ENCODE data around the gene GRAMD2A.
"Not testable (repeated sequence)": the region's sequence is repeated elsewhere in the genome, so short reads cannot be mapped to it uniquely, and the experiment has no call there.

GRAMD2A gene

DNA sequence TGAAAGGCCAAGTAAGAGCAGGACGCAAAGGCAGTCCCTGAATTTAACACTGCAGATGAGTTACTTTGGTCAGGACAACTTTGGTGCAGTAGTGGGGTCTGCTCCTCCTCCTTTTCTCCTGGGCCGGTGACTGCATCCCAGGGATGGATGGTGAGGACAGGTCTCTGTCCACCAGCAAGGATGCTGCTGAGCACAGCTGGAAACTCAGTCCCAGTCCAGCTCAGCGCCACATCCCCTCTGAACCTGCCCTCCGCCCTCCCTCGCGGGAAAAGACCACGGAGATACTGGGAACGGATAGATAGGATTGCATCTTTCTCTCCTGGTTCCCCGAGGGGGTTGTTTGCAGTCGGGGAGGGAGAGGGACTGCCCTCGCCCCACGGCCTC lies 13.8 kb downstream of the GRAMD2A start:
- no peak for DNase-seq

DNA sequence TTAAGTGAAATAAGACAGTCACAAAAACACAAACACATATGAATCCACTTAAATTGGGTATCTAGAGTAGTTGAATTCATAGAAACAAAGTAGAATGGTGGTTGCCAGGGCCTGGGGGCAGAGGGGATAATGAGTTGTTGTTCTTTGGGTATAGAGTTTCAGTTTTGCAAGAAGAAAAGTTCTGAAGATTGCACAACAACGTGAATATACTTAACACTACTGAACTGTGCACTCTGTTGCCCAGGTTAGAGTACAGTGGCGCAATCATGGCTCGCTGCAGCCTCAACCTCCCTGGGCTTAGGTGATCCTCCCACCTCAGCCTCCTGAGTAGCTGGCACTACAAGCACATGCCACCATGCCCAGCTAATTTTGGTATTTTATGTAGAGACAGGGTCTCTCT lies 14.9 kb downstream of the GRAMD2A start:
- DNase-seq = no peak

DNA sequence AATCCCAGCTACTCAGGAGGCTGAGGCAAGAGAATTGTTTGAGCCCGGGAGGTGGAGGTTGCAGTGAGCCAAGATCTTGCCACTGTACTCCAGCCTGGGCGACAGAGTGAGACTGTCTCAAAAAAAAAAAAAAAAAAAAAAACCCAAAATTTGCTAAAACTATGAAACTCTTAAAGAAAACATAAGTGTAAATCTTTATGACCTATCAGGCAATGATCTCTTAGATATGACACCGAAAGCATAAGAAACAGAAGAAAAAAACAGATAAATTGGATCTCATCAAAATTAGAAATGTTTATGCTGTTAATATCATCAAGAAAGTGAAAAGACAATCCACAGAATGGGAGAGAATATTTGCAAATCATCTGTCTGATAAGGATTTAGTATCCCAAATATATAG lies 15.3 kb downstream of the GRAMD2A start:
- no peak for DNase-seq

DNA sequence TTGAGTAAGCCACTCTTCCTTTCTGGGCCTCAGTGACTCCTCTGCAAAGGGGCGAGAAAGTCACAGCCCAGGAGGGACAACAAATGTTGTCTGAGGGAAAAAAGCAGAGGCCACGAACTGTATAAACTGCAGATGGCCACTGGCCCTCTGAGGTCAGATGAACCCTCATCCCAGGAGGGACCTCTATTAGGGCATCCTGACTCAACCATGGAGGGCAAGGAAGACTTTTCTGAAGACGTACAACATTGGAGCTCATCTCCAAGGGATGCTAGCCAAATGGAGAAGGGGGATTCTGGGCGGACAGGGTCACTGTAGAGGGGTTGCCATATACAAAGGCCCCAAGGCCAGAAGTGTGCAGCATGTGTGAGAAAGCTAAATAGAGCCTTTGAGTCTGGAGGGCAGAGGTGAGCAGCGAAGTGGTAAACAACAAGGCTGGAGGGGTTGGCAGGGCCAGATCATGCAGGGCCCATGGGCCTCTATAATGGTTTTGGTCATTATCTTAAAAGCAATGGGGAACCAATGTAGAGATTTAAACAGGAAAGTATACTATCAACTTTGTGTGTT lies 16.7 kb downstream of the GRAMD2A start:
- DNase-seq = no peak

DNA sequence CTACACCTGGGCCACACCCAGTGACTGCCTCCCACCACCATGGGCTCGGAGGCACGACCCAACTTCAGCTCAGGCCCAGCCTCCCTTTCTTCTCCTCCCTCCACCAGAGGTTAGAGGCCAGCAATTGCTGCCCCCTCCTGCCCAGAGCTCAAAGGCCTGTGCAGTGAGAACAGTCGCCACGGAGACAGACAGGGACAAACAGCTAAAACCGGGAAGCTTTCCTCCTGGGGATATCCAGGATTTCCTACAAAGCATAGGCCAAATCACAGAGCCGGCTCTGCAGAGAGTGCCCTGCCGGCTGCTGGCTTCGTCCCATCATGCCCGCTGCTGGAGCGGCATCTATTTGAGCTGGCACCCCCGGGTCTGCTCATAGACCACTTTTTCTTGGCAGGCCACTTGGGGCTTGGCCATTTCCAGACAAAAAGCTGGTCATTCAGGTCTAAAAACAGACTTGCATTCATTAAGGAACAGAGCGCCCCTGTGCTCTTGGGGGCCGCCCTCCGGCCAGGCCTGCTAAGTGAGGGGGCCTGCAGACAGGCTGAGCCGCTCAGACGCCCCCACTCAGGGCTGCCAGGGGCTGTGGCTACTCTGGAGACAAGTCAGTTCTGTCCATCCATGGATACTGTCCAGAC lies 17.5 kb downstream of the GRAMD2A start:
- no peak for DNase-seq

DNA sequence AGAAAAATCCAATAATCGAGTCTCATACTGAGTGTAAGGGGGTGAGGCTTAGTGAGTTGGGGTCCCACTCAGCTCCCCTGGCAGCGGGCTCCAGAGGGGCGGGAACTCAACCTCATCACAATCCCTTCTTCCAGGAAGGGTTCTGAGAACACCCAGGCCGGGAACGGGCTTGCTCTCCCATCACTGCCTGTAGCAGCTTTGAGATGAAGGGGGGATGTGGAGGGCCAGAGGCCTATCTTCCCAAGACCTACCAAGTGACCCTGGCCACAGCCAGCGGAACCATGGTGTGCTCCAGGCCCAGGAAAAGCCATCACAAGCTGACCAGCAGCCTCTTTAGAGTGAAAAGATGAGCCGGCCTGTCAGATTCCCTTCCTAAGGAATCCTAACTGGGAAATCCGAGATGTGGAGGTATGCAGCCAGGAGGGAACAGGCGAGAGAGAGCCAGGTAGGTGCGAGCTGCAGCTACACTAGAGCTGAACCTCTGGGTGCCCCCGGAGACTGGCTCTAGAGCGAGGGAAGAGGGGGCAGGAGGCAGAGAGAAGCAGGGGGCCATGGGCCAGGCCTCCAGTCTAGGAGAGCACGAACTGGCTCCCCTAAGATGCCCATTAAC lies 18.5 kb downstream of the GRAMD2A start:
- no peak for DNase-seq

DNA sequence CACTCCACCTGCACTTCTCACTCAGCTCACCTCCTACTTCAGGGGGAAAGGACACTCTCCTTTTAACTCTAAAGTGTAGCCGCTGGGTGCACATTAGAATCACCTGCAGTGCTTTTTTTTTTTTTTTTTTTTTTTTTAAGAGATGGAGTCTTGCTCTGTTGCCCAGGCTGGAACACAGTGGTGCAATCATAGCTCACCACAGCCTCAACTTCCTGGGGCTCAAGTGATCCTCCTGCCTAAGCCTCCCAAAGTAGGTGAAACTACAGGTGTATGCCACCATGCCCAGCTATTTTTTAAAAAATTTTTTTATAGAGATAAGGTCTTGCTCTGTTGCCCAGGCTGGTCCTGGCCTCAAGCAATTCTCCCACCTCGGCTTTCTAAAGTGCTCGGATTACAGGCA lies 20.8 kb downstream of the GRAMD2A start:
- no peak for DNase-seq

DNA sequence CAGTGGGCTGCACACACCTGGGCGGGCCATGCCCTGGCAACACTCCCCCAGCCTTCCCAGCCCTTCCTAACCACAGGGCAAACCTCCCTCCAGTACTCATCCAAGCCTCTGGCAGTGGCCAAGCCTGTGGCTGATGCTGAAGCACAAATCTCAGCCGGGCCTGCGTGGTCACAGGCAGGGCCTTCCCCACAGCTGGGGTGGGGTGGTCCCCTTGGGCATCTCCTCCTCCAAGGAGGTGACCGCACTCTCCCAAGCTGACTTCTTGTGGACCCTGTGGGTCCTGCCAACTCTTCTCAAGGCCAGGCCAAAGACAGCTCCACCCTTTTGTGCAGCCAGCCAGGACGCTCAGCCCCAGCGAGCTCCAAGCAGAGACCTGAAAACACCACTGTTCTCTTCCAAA lies 21.4 kb downstream of the GRAMD2A start:
- no peak for DNase-seq

DNA sequence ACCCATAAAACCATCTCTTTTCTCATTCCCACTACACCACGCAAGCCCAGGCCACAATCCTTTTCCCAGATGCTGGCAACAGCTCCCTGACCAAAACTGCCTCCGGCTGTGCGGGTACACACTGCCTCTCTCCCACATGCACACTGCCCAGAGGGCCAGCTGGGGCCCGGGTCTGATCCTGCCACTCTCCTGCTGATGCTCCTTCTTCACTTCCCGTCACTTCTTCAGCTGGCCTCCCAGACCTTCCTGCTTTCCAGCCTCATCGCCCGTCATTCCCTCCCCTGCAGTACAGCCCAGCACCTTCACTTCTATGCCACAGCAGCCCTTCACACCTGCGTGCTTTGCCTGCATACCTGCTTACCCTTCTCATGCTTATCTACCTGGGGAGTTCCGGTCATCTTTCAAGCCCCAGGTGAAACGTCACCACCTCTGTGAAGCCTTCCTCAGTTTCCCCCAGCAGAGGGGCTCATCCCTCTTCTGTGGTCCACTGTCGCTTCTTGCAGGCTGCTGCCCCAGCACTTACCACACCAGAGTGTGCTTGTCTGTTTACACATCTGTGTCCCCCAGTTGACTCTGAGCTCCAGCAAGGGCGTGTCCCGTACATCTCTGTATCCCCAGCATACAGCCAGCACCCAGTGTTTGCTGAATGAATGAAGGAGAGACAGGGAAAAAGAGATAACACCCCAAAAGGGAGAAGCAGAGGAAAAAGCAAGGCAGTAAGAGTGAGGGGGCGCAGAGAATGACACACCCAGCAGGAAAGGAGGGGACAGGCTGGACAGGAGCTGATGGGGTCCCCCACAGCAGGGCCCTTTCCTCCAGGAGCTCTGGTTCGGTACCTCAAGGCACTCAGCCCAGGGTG lies 22.2 kb downstream of the GRAMD2A start:
- DNase-seq = no peak

DNA sequence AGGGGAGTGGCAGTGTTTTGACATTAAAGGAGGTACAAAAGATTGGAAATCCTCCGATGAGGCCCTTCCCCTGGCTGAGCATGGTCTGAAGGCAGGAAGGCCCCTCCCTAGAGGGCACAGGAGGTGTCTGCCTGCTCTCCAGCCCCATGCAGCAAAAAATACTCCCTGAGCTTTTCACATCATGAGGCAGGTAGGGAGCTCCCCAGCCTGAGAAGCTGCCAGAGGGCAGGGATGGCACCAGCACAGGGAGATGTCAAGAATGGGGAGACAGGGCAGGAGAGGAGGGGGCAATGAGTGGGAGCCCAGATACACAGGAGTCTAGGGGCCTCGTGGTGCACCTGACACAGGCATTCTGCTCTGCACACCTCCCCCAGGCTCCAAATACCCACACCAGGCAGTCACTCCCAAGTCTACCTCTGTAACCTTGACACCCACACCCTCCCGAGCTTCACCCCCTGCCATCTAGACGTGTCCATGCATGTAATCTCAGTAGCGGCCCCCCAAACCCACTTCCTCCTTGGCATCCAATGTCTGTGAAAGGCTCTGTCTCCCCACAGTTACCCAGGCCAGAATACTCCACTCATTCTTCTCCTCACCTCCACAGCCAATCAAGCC lies 22.9 kb downstream of the GRAMD2A start:
- no peak for DNase-seq

DNA sequence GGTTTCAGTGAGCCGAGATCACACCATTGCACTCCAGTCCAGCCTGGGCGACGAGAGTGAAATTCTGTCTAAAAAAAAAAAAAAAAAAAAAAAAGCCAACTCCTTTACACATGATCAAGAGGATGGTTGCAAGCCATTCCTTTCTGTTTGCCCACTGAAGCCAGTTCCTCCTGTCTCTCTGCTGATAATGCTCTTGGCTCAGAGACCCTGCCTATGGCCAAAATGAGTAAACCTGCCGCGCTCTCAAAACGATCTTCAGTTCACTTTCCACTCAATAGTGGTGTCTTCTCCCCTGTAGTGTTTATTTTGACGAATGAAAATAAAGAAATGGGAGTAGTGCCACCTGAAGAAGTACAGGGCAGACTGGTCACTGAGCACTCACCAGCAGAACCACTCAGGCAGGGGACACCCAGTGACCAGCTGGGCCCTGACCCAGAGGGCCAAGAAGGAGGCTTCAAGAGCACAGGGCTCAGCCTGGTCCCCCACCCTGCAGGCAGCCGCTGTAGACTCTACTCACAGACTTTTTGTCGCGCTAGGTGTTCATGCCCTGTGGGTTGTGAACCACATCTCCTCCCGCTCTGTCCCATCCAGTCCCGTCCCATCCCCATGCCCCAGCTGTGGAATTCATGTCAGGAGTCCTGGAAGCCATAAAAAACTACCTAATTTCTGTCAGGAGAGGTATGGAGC lies 23.6 kb downstream of the GRAMD2A start:
- DNase-seq = no peak

DNA sequence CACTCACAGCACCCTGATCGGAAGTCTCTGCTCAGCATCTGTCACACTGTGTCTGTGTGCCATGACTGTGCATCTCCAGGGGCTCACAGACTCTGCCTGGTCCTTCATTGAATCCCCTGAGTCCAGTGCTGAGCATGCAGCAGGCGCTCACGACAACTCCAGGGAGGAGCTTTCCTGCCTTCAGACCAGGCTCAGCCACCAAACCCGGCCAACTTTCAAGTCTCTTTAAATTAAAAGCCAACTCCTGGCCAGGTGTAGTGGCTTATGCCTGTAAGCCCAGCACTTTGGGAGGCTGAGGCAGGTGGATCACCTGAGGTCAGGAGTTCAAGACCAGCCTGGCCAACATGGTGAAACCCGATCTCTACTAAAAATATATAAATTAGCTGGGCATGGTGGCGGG lies 24.2 kb downstream of the GRAMD2A start:
- DNase-seq = no peak

DNA sequence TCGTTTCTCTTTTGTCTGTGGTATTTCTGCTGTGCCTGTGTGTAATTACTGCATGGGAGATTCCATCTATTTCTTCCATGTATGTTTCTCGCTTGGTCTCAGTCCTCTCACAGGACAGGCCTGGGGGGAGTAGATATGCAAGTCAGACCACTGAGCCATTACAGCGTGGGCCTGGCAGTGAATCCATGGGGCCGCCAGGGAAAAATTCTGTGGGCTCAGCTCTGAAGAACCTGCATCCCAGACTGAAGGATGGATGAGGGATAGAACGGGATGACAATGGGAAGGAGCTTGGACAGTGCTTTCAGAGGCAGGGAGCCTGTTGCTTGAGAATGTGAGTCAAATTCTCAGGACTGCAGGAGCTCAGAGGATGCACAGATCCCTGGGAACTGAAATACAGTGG lies 24.8 kb downstream of the GRAMD2A start:
- no peak for DNase-seq

DNA sequence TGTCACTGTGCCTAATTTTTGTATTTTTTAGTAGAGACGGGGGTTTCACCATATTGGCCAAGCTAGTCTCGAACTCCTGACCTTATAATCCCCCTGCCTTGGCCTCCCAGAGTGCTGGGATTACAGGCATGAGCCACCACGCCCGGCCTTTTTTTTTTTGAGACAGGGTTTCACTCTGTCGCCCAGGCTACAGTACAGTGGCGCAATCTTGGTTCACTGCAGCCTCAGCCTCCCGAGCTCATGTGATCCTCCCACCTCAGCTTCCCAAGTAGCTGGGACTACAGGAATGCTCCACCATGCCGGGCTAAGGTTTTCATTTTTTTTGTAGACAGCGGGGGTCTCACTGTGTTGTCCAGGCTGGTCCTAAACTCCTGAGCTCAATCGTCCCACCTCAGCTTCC lies 25.6 kb downstream of the GRAMD2A start:
- not testable (repeated sequence) for DNase-seq

DNA sequence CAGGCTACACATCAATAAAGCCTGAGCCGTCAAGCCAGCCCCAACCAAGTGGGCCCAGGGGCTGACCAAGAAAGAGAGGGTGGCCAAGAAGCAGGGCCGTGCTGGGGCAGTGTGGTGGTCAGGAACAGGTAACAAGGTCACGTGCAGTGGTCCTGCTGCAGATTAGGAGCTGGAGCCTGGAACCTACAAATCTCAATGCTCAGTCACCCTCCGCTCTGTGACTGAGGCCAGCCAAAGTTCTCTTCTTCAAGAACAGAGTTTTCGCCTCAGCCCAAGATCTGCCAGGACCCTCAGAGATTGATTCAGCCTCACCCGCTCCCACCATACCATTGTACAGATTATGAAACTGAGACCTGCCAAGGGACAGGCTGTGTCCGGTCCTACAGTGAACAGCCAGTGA lies 26.9 kb downstream of the GRAMD2A start:
- no peak for DNase-seq

DNA sequence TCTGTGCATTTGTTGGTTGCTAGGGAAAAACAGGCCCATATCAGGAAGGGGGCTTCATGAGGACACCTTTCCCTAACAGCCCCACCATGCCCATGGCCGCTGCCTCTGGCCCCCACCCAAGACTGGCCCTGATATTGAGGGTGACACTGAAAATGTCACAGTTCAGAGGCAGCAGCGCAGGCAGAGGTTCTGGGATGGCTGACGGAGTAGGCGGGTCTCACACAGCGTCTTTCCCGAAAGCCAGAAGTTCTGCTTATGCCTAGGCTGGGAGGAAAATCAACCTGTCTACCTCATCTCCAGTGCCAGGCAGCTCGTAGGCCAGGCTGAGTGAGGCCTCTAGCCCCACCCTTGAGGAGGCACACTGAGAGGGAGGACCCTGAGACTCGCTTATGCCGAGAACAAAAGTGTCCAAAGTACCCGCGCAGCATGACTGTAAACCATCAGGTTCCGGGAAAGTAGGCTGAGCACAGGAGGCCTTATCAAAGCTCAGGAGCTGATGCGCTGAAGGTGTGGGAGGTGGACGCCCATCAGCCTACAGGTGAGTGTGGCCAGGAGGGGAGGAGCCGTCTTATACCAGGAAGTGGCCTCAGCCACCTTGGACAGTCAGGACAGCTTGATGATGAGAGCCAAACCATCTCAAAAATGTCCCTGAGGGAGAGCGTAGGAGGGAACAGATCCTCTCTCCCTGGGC lies 27.5 kb downstream of the GRAMD2A start:
- no peak for DNase-seq

DNA sequence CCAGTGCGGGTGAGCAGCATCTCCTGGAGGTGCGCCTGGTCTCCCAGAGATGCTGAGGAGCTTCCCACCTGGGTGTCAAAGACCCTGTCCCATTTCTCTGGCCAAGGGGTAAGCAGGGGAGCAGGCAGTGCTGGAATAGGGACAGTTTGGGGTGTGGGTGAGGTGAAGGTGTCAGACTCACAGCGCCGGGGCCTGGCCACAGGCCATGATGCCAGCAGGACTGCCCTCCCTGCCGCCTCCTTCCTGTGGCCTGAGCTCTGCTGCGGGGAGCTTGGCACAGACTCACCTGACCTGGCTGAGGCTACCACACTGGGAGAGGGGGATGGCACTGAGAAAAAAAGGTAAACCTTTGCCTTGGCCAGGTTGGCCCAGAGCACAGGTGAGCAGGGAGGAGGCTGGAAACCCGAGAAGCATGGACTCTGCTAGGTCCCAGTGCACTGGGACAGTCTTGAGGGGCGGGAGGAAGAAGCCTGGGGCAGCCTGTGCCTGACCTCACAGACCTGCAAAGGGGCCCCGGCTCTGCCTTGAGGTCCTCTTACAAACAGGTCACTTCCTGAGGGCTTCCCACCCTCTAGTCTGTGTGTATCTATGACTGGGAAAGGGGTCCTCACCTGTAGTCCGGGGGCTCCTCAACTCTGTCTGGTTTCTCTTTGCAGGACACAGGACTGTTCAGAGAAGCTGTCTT lies 28.2 kb downstream of the GRAMD2A start:
- DNase-seq = no peak

DNA sequence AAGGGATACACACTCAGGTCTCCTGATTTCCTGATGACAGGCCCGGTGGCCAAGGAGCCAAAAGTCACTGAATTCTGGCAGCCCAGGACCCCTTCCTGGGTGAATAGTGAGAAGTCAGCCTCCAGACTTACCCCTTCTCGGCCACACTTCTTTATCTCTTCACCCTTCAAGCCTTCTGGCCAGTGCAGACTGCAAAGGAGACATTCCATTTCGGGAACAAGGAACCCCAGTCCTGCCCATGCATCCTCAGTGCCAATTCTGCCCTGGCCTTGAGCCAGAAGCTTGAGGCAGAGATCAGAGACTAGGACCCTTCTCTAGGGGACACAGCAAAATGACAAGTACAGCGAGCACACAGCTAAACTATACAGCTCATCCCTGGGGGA lies 28.8 kb downstream of the GRAMD2A start:
- DNase-seq = no peak

DNA sequence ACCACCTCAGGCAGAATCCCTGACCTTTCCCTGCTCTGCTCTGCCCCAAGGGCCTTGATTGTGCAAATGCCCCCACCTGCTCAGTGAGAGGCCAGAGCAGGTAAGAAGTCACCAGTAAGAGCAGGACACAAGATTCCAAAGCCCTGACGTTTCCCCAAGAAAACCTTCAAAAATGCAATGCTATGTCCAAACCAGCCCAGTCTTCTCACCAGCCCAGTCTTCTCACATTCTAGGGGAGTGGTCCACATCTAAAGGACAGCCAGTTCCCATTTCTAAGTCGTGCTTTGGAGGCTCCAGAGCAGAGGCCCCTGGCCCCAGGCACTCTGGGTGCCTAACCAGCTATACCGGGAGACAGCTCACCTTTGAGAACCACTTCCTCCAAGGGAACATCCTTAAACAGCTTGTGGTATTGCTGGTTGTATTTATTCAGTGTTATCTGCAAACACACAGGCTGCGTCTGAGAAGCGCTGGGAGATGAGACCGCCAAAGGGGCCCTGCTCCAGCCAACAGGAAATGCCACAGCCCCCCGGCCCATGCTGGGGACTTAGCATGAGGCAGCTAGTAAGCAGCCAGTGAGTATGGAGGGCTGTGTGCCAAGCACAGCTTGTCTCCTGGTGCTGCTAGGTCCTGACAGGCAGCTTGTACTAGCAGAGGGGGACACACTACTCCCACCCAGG lies 29.3 kb downstream of the GRAMD2A start:
- DNase-seq = peak; percentile 65

DNA sequence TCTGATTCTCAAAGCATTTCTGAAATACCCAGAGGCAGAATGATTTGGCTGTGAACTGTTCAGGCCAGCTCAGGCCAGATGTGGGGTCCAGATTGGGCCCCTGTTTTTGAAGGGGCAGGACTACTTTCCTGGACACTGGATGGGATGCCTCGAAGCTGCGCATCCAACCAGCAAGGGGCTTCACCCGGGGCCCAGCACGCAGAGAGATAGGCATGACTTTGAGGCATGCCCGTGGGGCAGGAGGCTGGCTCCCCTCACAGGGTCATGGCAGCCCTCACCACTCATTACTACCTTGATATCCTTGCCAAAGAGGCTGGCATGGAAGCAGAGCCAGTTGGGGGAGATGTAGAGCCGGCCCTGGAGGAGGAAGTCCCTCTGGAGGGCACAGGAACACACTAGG lies 30.1 kb downstream of the GRAMD2A start:
- no peak for DNase-seq

Measured in COR-L47 (cell line).